ENCODE measurements around the gene EIF4EBP2. TPM values are rescaled to one million over a fixed set of nuclear protein-coding genes. Genes with fewer than 3 reads are reported as not detected.
A peak's percentile ranks its signal among the peaks of the same experiment; 100 is the strongest.

EIF4EBP2 gene
- total RNA-seq, 1 experiment from 2014 or later = 42.9 TPM

GRCh38 chr10:70432101-70432500 is 28.2 kb downstream of the EIF4EBP2 start:
- no peak for DNase-seq (ENCODE audit: low read depth)

- no peak for DNase-seq (ENCODE audit: low read depth)
Observed at GRCh38 chr10:70432561-70433263, 28.8 kb downstream of the EIF4EBP2 start.

GRCh38 chr10:70433581-70434280 is 29.8 kb downstream of the EIF4EBP2 start:
- peak; percentile 35 for DNase-seq (ENCODE audit: low read depth)

- no peak for DNase-seq (ENCODE audit: low read depth)
Observed at GRCh38 chr10:70435241-70436085, 31.5 kb downstream of the EIF4EBP2 start.

- DNase-seq (ENCODE audit: low read depth) = no peak
Observed at GRCh38 chr10:70437721-70438120, 33.8 kb downstream of the EIF4EBP2 start.

- no peak for DNase-seq (ENCODE audit: low read depth)
Observed at GRCh38 chr10:70440296-70441160, 36.6 kb downstream of the EIF4EBP2 start.

GRCh38 chr10:70441161-70441894 is 37.4 kb downstream of the EIF4EBP2 start, which contains the start of gene NODAL:
TSS of gene NODAL (minus strand) at chr10:70441681. CDS start at chr10:70441667, 14 bp downstream.
- DNase-seq (ENCODE audit: low read depth) = no peak

GRCh38 chr10:70441895-70442309 is 38.0 kb downstream of the EIF4EBP2 start:
- DNase-seq (ENCODE audit: low read depth) = no peak

- no peak for DNase-seq (ENCODE audit: low read depth)
Observed at GRCh38 chr10:70442332-70442988, 38.5 kb downstream of the EIF4EBP2 start.

GRCh38 chr10:70444744-70445143 is 40.8 kb downstream of the EIF4EBP2 start:
- DNase-seq (ENCODE audit: low read depth) = no peak

- DNase-seq (ENCODE audit: low read depth) = peak; percentile 95
Observed at GRCh38 chr10:70445718-70446657, 42.0 kb downstream of the EIF4EBP2 start.

- DNase-seq (ENCODE audit: low read depth) = no peak
Observed at GRCh38 chr10:70448236-70448635, 44.3 kb downstream of the EIF4EBP2 start.

- no peak for DNase-seq (ENCODE audit: low read depth)
Observed at GRCh38 chr10:70455213-70455630, 51.3 kb downstream of the EIF4EBP2 start.

GRCh38 chr10:70456164-70456563 is 52.2 kb downstream of the EIF4EBP2 start:
- no peak for DNase-seq (ENCODE audit: low read depth)

GRCh38 chr10:70457759-70458305 is 53.9 kb downstream of the EIF4EBP2 start:
- no peak for DNase-seq (ENCODE audit: low read depth)

GRCh38 chr10:70458329-70459060 is 54.5 kb downstream of the EIF4EBP2 start:
- DNase-seq (ENCODE audit: low read depth) = peak; percentile 49

GRCh38 chr10:70459061-70459773 is 55.3 kb downstream of the EIF4EBP2 start:
- DNase-seq (ENCODE audit: low read depth) = no peak
